Keratinocyte (primary cell): Measurements from ENCODE around the gene USP49. TPM values are rescaled to one million over a fixed set of nuclear protein-coding genes. Genes with fewer than 3 reads are reported as not detected.
A peak's percentile ranks its signal among the peaks of the same experiment; 100 is the strongest.

Experiments
- DNase-seq: peaks from one replicate; pipeline ENCODE4 v3.0.0-alpha.2; 2011; ENCODE audit warnings: low read depth, missing footprints, low spot score
- FAIRE-seq: peaks from 2 replicates; lab custom pipeline; 2011; peaks lifted over from hg19 to GRCh38; lab: Jason Lieb, UNC
- H2AFZ ChIP-seq: 2 replicates; pipeline ENCODE4 v1.6.0; 2012; ENCODE audit warnings: low read length, control low read depth, inconsistent platforms; ENCODE audit not compliant: control insufficient read depth
- H3K27ac ChIP-seq: 2 replicates; pipeline ENCODE4 v1.5.1; 2011; ENCODE audit warnings: low read length; ENCODE audit not compliant: control insufficient read depth, insufficient read depth
- H3K27me3 ChIP-seq: 3 replicates; pipeline ENCODE4 v1.6.0; 2011; ENCODE audit warnings: low read length; ENCODE audit not compliant: control insufficient read depth, insufficient read depth; ENCODE audit errors: extremely low read depth
- H3K36me3 ChIP-seq, 2 experiments: 2 replicates in 1 of 2; 3 replicates in 1 of 2; pipeline ENCODE4 v1.5.1; 2011; ENCODE audit warnings: low read length in 2 of 2, mild to moderate bottlenecking in 1 of 2; ENCODE audit not compliant: control insufficient read depth in 2 of 2, insufficient read depth in 2 of 2; ENCODE audit errors: extremely low read depth in 1 of 2
- H3K4me1 ChIP-seq: 3 replicates; pipeline ENCODE4 v1.5.1; 2011; ENCODE audit warnings: low read length; ENCODE audit not compliant: control insufficient read depth, insufficient read depth; ENCODE audit errors: extremely low read depth
- H3K4me2 ChIP-seq: 3 replicates; pipeline ENCODE4 v1.6.0; 2011; ENCODE audit warnings: low read depth, low read length; ENCODE audit not compliant: control insufficient read depth, insufficient read depth; ENCODE audit errors: extremely low read depth
- H3K4me3 ChIP-seq, 3 experiments: fragments of 200-600 bp in 1 of 3; sonication (generic) in 1 of 3; 2 replicates in 2 of 3; 3 replicates in 1 of 3; pipeline ENCODE4 v1.5.1; 2011 to 2016; ENCODE audit warnings: low read length in 3 of 3, mild to moderate bottlenecking in 3 of 3, control low read depth in 2 of 3, inconsistent platforms in 1 of 3, low read depth in 1 of 3, mixed read lengths in 1 of 3, mixed run types in 1 of 3, moderate library complexity in 1 of 3; ENCODE audit not compliant: control insufficient read depth in 2 of 3, insufficient read depth in 2 of 3; ENCODE audit errors: extremely low read depth in 1 of 3
- H3K79me2 ChIP-seq: 2 replicates; pipeline ENCODE4 v1.6.0; 2012; ENCODE audit warnings: low read length; ENCODE audit not compliant: control insufficient read depth, insufficient read depth
- H3K9ac ChIP-seq: 3 replicates; pipeline ENCODE4 v1.6.0; 2011; ENCODE audit warnings: low read length; ENCODE audit not compliant: control insufficient read depth, insufficient read depth; ENCODE audit errors: extremely low read depth
- H3K9me1 ChIP-seq: 3 replicates; pipeline ENCODE4 v1.6.0; 2011; ENCODE audit warnings: low read length; ENCODE audit not compliant: control insufficient read depth, insufficient read depth; ENCODE audit errors: extremely low read depth
- H3K9me3 ChIP-seq: 2 replicates; pipeline ENCODE4 v1.5.1; 2012; ENCODE audit warnings: low read depth, low read length; ENCODE audit not compliant: control insufficient read depth
- H4K20me1 ChIP-seq: 3 replicates; pipeline ENCODE4 v1.6.0; 2011; ENCODE audit warnings: low read length; ENCODE audit not compliant: control insufficient read depth, insufficient read depth; ENCODE audit errors: extremely low read depth
- CTCF ChIP-seq, 3 experiments: IDR thresholded peaks in 1 of 3; conservative IDR thresholded peaks in 1 of 3; optimal IDR thresholded peaks in 1 of 3; 2 replicates in 2 of 3; 3 replicates in 1 of 3; pipeline versions ENCODE3 to v1.5.1; 2011; ENCODE audit warnings: low read length in 3 of 3, mild to moderate bottlenecking in 3 of 3, moderate library complexity in 2 of 3, control low read depth in 1 of 3, inconsistent platforms in 1 of 3; ENCODE audit not compliant: insufficient read depth in 2 of 3; ENCODE audit errors: extremely low read depth in 1 of 3
- EZH2 ChIP-seq: IDR thresholded peaks from one replicate; pipeline ENCODE4 v1.6.1; 2012; ENCODE audit warnings: inconsistent platforms, mild to moderate bottlenecking, low read length, moderate library complexity
- dilution Hi-C: fragments of 300-500 bp; cut with MboI; formaldehyde crosslinking; loops from one replicate; pipeline ENCODE4 v1.7.0; 2020; ENCODE audit warnings: low sequenced_read_pairs; ENCODE audit not compliant: extremely low pct_ligation_motif_present
- polyA plus RNA-seq, 5 experiments: library from polyadenylated mRNA; depleted of rRNA in 3 of 5; stranded (reverse) in 3 of 5; stranded (forward) in 1 of 5; unstranded in 1 of 5; fragments of >200 nt; gene quantifications; 1 replicate in 1 of 5; 2 replicates in 3 of 5; 3 replicates in 1 of 5; pipeline versions ENCODE4 v1.2.1 to v1.2.3, GENCODE V29; 2011 to 2012; ENCODE audit warnings: missing spikeins in 2 of 5, low read depth in 1 of 5, low replicate concordance in 1 of 5

Gene USP49
- polyA plus RNA-seq, 1 donor (not counting 4 experiments of a cell fraction or from before 2014, with no cell fraction given), result 2.3 TPM

- no peak overlapping the region for H2AFZ ChIP-seq
- H3K27ac ChIP-seq, result no peak overlapping the region
- DNase-seq, result no peak
- no peak for FAIRE-seq
- peak overlapping the region; percentile 91 for H3K4me2 ChIP-seq
- TF ChIP-seq EZH2 (no peak), CTCF (optimal IDR thresholded peaks at IDR 0.05 in 1 of 3, IDR thresholded peaks at IDR 0.05 in 1 of 3, conservative IDR thresholded peaks at IDR 0.05 in 1 of 3; ENCODE audit: extremely low read depth in 1 of 3, insufficient read depth in 2 of 3, low read length in 3 of 3) (no peak)
- H3K27me3 ChIP-seq, result no peaks in the 10 kb centered on the region
- peaks cover 29% of the 10 kb centered on the region for H3K79me2 ChIP-seq
- peak overlapping the region; percentile 65 to 88 (median 86) for H3K4me3 ChIP-seq
- H3K4me1 ChIP-seq, result peaks cover 32% of the 10 kb centered on the region
- no peaks in the 10 kb centered on the region for H3K9me3 ChIP-seq
- no peaks in the 10 kb centered on the region for H3K9me1 ChIP-seq
- H3K9ac ChIP-seq, result no peak overlapping the region
- peaks cover 18 to 20% of the 10 kb centered on the region in 2 experiments for H3K36me3 ChIP-seq
- dilution Hi-C loops, result no loop called here
- no peaks in the 10 kb centered on the region for H4K20me1 ChIP-seq
These were observed 44.1 kb upstream of the USP49 start for GRCh38 chr6:41939176-41939847.

DNA sequence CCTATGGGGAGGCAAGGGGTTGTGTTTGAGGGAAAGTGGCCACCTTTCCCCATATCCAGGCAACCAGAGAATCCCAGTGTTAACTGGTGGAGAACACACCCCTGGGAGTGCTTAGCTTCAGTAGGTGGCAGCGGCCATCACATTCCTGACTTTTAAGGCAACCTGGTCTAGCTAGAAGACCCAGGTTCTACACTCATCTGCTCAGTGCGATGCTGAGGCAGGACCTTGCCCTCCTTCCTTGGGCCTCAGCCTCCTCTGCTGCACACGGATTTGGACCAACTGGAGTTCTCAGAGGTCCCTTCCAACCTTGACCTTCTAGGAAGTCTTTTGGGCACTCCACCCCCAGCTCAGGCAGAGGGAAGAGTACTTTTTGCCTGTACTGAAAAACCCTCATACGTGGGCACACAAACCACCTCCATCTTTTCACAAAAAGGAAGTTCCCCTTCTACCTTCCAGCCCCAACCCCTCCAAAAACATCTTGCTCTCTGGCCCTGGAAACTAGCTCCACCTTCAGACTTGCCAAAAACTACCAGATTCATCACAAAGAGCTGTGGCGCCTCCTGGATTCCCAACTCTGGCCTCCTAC, 43.5 kb upstream of the USP49 start:
- H3K9ac ChIP-seq, result no peak overlapping the region

More for the DNA sequence above, 43.5 kb upstream of the USP49 start:
- Histone ChIP-seq H3K27me3 (no peaks in the 10 kb centered on the region), H3K79me2 (peaks cover 29% of the 10 kb centered on the region), H3K9me1 (no peaks in the 10 kb centered on the region), H3K36me3 (peaks cover 18 to 23% of the 10 kb centered on the region in 2 experiments), H4K20me1 (no peaks in the 10 kb centered on the region), H3K4me3 (no peak overlapping the region), H3K4me1 (peaks cover 32% of the 10 kb centered on the region), H3K4me2 (peak overlapping the region; percentile 91), H3K9me3 (no peaks in the 10 kb centered on the region), H3K27ac (no peak overlapping the region), H2AFZ (no peak overlapping the region)
- dilution Hi-C loops, result no loop called here
- TF ChIP-seq EZH2 (no peak), CTCF (optimal IDR thresholded peaks at IDR 0.05 in 1 of 3, IDR thresholded peaks at IDR 0.05 in 1 of 3, conservative IDR thresholded peaks at IDR 0.05 in 1 of 3; ENCODE audit: extremely low read depth in 1 of 3, insufficient read depth in 2 of 3, low read length in 3 of 3) (no peak)
- DNase-seq, result no peak
- FAIRE-seq, result no peak
